GM12878 (cell line): Measurements from ENCODE around the gene CADPS. TPM values are rescaled to one million over a fixed set of nuclear protein-coding genes. Genes with fewer than 3 reads are reported as not detected.

ENCODE experiments used
- ATAC-seq: fragments of 200-7000 bp; cut with Tn5 transposase; 3 replicates; pipeline ENCODE4 v1.9.1; 2020; ENCODE audit warnings: mild to moderate bottlenecking, moderate library complexity
- BruUV-seq: library from RNA; stranded (reverse); fragments of 400-500 nt; replicated peaks from 2 replicates; lab custom pipeline; 2021; lab: Mats Ljungman, UMichigan
- CTCF ChIA-PET: fragments of 300-600 bp; sonication (Branson Sonifier 250); formaldehyde crosslinking; extraction: SDS; loops from one replicate; lab custom pipeline; 2021; ENCODE audit warnings: inconsistent platforms; lab: Yijun Ruan, JAX
- POLR2A ChIA-PET: fragments of 350-600 bp; formaldehyde crosslinking; extraction: SDS; loops from one replicate; lab custom pipeline; 2021; ENCODE audit warnings: inconsistent platforms; lab: Charles Lee
- RAD21 ChIA-PET: fragments of 300-600 bp; sonication (Branson Sonifier 250); formaldehyde crosslinking; loops from one replicate; lab custom pipeline; 2023; ENCODE audit warnings: antibody characterized with exemption; ENCODE audit not compliant: unreplicated experiment; lab: Charles Lee
- SMC1A ChIA-PET: fragments of 300-600 bp; sonication (Branson Sonifier 250); formaldehyde crosslinking; loops from one replicate; lab custom pipeline; 2023; ENCODE audit not compliant: unreplicated experiment, uncharacterized antibody; lab: Charles Lee
- DNase-seq: peaks from one replicate; pipeline ENCODE4 v3.0.0-alpha.2; 2011; ENCODE audit warnings: low read depth, low spot score
- FAIRE-seq: peaks from 3 replicates; lab custom pipeline; 2011; peaks lifted over from hg19 to GRCh38; lab: Jason Lieb, UNC
- H2AFZ ChIP-seq: 2 replicates; pipeline ENCODE4 v1.6.0; 2011; ENCODE audit warnings: low read depth, low read length, control low read depth; ENCODE audit not compliant: control insufficient read depth
- H3K27ac ChIP-seq: 2 replicates; pipeline ENCODE4 v1.5.1; 2011; ENCODE audit warnings: control low read depth; ENCODE audit not compliant: control insufficient read depth, insufficient read depth
- H3K27me3 ChIP-seq, 2 experiments: replicated peaks in 1 of 2; 2 replicates each; pipeline versions ENCODE4 v1.6.0 to v1.6.1; 2011; ENCODE audit warnings: low read length in 1 of 2; ENCODE audit not compliant: control insufficient read depth in 2 of 2, insufficient read depth in 2 of 2
- H3K36me3 ChIP-seq, 2 experiments: 2 replicates each; pipeline ENCODE4 v1.5.1; 2011; ENCODE audit warnings: low read length in 1 of 2; ENCODE audit not compliant: control insufficient read depth in 2 of 2, insufficient read depth in 2 of 2
- H3K4me1 ChIP-seq: 2 replicates; pipeline ENCODE4 v1.6.1; 2011; ENCODE audit warnings: mild to moderate bottlenecking, low read length, moderate library complexity, mixed read lengths; ENCODE audit not compliant: control insufficient read depth, insufficient read depth
- H3K4me2 ChIP-seq: 2 replicates; pipeline ENCODE4 v1.6.0; 2011; ENCODE audit warnings: control low read depth; ENCODE audit not compliant: control insufficient read depth, insufficient read depth
- H3K4me3 ChIP-seq: fragments of 200-600 bp; sonication (generic); 2 replicates; pipeline ENCODE4 v1.5.1; 2016
- H3K79me2 ChIP-seq: 2 replicates; pipeline ENCODE4 v1.6.0; 2011; ENCODE audit warnings: low read length; ENCODE audit not compliant: control insufficient read depth, insufficient read depth
- H3K9ac ChIP-seq: 2 replicates; pipeline ENCODE4 v1.8.0; 2011; ENCODE audit warnings: low read length, control low read depth, mixed read lengths; ENCODE audit not compliant: control insufficient read depth, insufficient read depth
- H3K9me3 ChIP-seq: replicated peaks from 3 replicates; pipeline ENCODE4 v1.5.1; 2011; ENCODE audit warnings: mild to moderate bottlenecking, low read length; ENCODE audit not compliant: control insufficient read depth, insufficient read depth
- H4K20me1 ChIP-seq: 2 replicates; pipeline ENCODE4 v1.6.0; 2011; ENCODE audit not compliant: control insufficient read depth, insufficient read depth
- BACH1 ChIP-seq: fragments of 450-650 bp; IDR thresholded peaks from 2 replicates; pipeline ENCODE4 v1.6.1; 2017; ENCODE audit warnings: mild to moderate bottlenecking, borderline replicate concordance
- EED ChIP-seq: sonication (generic); IDR thresholded peaks from 2 replicates; pipeline ENCODE4 v1.6.1; 2016; ENCODE audit warnings: antibody characterized with exemption, low read depth
- IKZF1 ChIP-seq: fragments of 450-650 bp; conservative IDR thresholded peaks from 2 replicates; pipeline ENCODE4 v1.6.1; 2017; ENCODE audit warnings: antibody characterized with exemption, mild to moderate bottlenecking
- IKZF2 ChIP-seq, 2 experiments: fragments of 450-650 bp; IDR thresholded peaks; 2 replicates each; pipeline ENCODE4 v1.6.1; 2017; ENCODE audit warnings: mild to moderate bottlenecking in 2 of 2, moderate library complexity in 2 of 2
- SMAD5 ChIP-seq: IDR thresholded peaks from 2 replicates; pipeline ENCODE4 v1.6.1; 2016; ENCODE audit warnings: antibody characterized with exemption, low read depth
- SUPT20H ChIP-seq: IDR thresholded peaks from 2 replicates; pipeline ENCODE4 v1.6.1; 2011; ENCODE audit warnings: low read depth, mild to moderate bottlenecking, low read length, moderate library complexity, borderline replicate concordance; ENCODE audit not compliant: control insufficient read depth
- WGBS: methylation state at CpG from one replicate; pipeline ENCODE4 v1.1.6; 2016; ENCODE audit warnings: low lambda C conversion rate; ENCODE audit not compliant: insufficient replicate concordance, insufficient coverage; ENCODE audit errors: missing lambda C conversion rate; 5-methylcytosine and 5-hydroxymethylcytosine counted together
- in situ Hi-C: fragments of 300-500 bp; cut with MboI; formaldehyde crosslinking; loops from 9 replicates; pipeline ENCODE4 v1.14.3; 2018; ENCODE audit warnings: mixed read lengths
- intact Hi-C: fragments of 100-400 bp; cut with micrococcal nuclease; formaldehyde crosslinking; loops from one replicate; pipeline ENCODE4 v1.14.2; 2022; ENCODE audit not compliant: unreplicated experiment
- polyA plus RNA-seq, 11 experiments: library from polyadenylated mRNA; depleted of rRNA in 4 of 11; unstranded in 6 of 11; stranded (reverse) in 5 of 11; fragments of >200 nt; fragmentation: Nextera tagmentation in 4 of 11; fragmentation: Illumina TruSeq in 1 of 11; extraction: Ambion mirVana in 4 of 11; extraction: Trizol in 1 of 11; gene quantifications; 1 replicate in 1 of 11; 2 replicates in 10 of 11; pipeline versions ENCODE4 v1.2.1 to v1.2.3, GENCODE V29; 2011 to 2016; ENCODE audit warnings: inconsistent platforms in 2 of 11, missing spikeins in 2 of 11, low read depth in 1 of 11
- total RNA-seq, 4 experiments: library from RNA; depleted of rRNA in 3 of 4; stranded (reverse); fragments of >200 nt in 3 of 4; fragmentation: Illumina TruSeq in 1 of 4; extraction: Trizol in 1 of 4; gene quantifications; 2 replicates each; pipeline versions ENCODE4 v1.2.1 to v1.2.3, GENCODE V29; 2013 to 2021
- TF ChIP-seq, protein P1 (sequence below): IDR thresholded peaks from 2 replicates; pipeline ENCODE4 v1.6.1; 2011; ENCODE audit warnings: low read depth, low read length, improper control_type of control experiment, borderline replicate concordance

Gene CADPS
- total and polyA plus RNA-seq, 10 of the 15 experiments (the other 5 are each of a cell fraction or from before 2014, with no cell fraction given) = 0.20 TPM; not detected in 9

DNA sequence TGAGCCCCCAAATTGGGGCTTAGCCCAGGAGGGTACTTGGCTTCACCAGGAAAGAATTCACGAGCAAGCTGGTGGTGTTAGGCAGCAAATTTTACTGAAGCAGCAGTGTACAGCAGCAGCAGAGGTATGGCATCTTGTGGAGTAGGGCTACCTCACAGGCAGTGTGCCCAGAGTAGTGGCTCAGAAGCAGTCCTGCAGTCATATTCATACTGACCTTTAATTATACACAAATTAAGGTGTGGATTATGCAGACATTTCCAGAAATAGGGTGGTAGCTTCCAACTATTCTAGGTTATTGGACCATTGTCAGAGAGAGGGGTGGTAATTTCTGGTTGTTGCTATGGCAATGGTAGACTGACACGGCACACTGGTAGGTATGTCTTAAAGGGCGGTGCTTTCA, 20.7 kb upstream of the CADPS start (continued):
- TF ChIP-seq BACH1 = no peak
- no peak for TF ChIP-seq IKZF1
- TF ChIP-seq, all 136 proteins: peak for 0

GRCh38 chr3:62892951-62893350, 17.7 kb upstream of the CADPS start:
- H3K36me3 ChIP-seq = no peaks in the 10 kb centered on the region
- 28% methylated on average over 2 of the region's 2 CpGs for WGBS
- BruUV-seq = no TSS peak
- CTCF ChIA-PET = no interaction called here
- TF ChIP-seq EED (no peak), SMAD5 (no peak), SUPT20H (no peak), IKZF2 (IDR thresholded peaks at IDR 0.05) (no peak)
- TF ChIP-seq, protein P1, sequence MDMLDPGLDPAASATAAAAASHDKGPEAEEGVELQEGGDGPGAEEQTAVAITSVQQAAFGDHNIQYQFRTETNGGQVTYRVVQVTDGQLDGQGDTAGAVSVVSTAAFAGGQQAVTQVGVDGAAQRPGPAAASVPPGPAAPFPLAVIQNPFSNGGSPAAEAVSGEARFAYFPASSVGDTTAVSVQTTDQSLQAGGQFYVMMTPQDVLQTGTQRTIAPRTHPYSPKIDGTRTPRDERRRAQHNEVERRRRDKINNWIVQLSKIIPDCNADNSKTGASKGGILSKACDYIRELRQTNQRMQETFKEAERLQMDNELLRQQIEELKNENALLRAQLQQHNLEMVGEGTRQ = no peak
- SMC1A ChIA-PET = interaction anchor here (0.6 kb wide), 1 partner anchor 10 kb away, joined by 3 read pairs; no protein-coding TSS in a partner anchor
- ATAC-seq = no peak
- no peaks in the 10 kb centered on the region for H3K4me1 ChIP-seq
- no peaks in the 10 kb centered on the region for H4K20me1 ChIP-seq
- FAIRE-seq = no peak
- RAD21 ChIA-PET = no interaction called here
- POLR2A ChIA-PET = no interaction called here
- H3K9ac ChIP-seq = no peak overlapping the region
- in situ Hi-C loops (no loop called here), intact Hi-C loops (no loop called here)
- no peak overlapping the region for H3K27ac ChIP-seq
- no peak for DNase-seq
- H3K79me2 ChIP-seq = no peaks in the 10 kb centered on the region
- H2AFZ ChIP-seq = no peak overlapping the region
- no peak overlapping the region for H3K4me3 ChIP-seq
- no peak overlapping the region for H3K4me2 ChIP-seq
- H3K27me3 ChIP-seq = no peaks in the 10 kb centered on the region
- H3K9me3 ChIP-seq = no peaks in the 10 kb centered on the region
